Measurements from ENCODE around the gene RNF181. TPM values are rescaled to one million over a fixed set of nuclear protein-coding genes. Genes with fewer than 3 reads are reported as not detected.
A peak's percentile ranks its signal among the peaks of the same experiment; 100 is the strongest.

RNF181 gene
- total and polyA plus RNA-seq, 2 of the 13 experiments (the other 11 are each of a cell fraction or from before 2014, with no cell fraction given) = 224 to 578 TPM

- TF ChIP-seq ZNF784 (CRISPR knock-in tag; IDR thresholded peaks at IDR 0.05; ENCODE audit: borderline replicate concordance) = 0 out of 2 replicates have a peak, but pooled peaks have one; percentile 25
- TF ChIP-seq KMT2B (CRISPR knock-in tag; IDR thresholded peaks at IDR 0.05) = 0 out of 2 replicates have a peak, but pooled peaks have one; percentile 10
- no peak for TF ChIP-seq JUN (CRISPR knock-in tag; IDR thresholded peaks at IDR 0.05)
- no peak; the same call in 1 of the 2 replicates for TF ChIP-seq ZNF772 (CRISPR knock-in tag; IDR thresholded peaks at IDR 0.05)
- TF ChIP-seq ZBTB2 (CRISPR knock-in tag; IDR thresholded peaks at IDR 0.05; ENCODE audit: low read depth) = peak; percentile 63; the same call in 1 of the 2 replicates
- no peak for TF ChIP-seq ZNF569 (CRISPR knock-in tag; IDR thresholded peaks at IDR 0.05; ENCODE audit: borderline replicate concordance)
- peak; percentile 38; the same call in 1 of the 2 replicates for TF ChIP-seq MIER3 (CRISPR knock-in tag; IDR thresholded peaks at IDR 0.05; ENCODE audit: borderline replicate concordance)
- no peak; the same call in 1 of the 2 replicates for TF ChIP-seq TBX2 (CRISPR knock-in tag; IDR thresholded peaks at IDR 0.05; ENCODE audit: borderline replicate concordance)
- TF ChIP-seq FOXK2 (IDR thresholded peaks at IDR 0.05) = no peak
- TF ChIP-seq ZBTB38 (CRISPR knock-in tag; IDR thresholded peaks at IDR 0.05) = peak; percentile 83
- no peak for TF ChIP-seq ARID2 (CRISPR knock-in tag; IDR thresholded peaks at IDR 0.05; ENCODE audit: borderline replicate concordance)
- TF ChIP-seq AKNA (CRISPR knock-in tag; IDR thresholded peaks at IDR 0.05; ENCODE audit: borderline replicate concordance) = no peak
- no peak; the same call in 1 of the 2 replicates for TF ChIP-seq PRDM15 (CRISPR knock-in tag; IDR thresholded peaks at IDR 0.05)
- no peak; the same call in 1 of the 2 replicates for TF ChIP-seq ARNTL (CRISPR knock-in tag; IDR thresholded peaks at IDR 0.05)
- no peak for TF ChIP-seq NFYB (CRISPR knock-in tag; IDR thresholded peaks at IDR 0.05)
- TF ChIP-seq BRCA1 (CRISPR knock-in tag; IDR thresholded peaks at IDR 0.05) = no peak
Observed at GRCh38 chr2:85602476-85603234, 7.1 kb downstream of the RNF181 start, which contains the start of gene TMEM150A (continued).
